HepG2 (cell line): ENCODE measurements around the gene RRAS. TPM values are rescaled to one million over a fixed set of nuclear protein-coding genes. Genes with fewer than 3 reads are reported as not detected.
A peak's percentile ranks its signal among the peaks of the same experiment; 100 is the strongest.

Source experiments
- ATAC-seq: fragments of 200-7000 bp; cut with Tn5 transposase; 3 replicates; pipeline ENCODE4 v1.9.1; 2020; ENCODE audit warnings: mild to moderate bottlenecking, moderate library complexity
- BruUV-seq: library from RNA; stranded (reverse); fragments of 400-500 nt; replicated peaks from 2 replicates; lab custom pipeline; 2021; lab: Mats Ljungman, UMichigan
- CTCF ChIA-PET: fragments of 300-600 bp; formaldehyde crosslinking; extraction: SDS; loops from one replicate; lab custom pipeline; 2021; ENCODE audit warnings: low total read pairs, inconsistent platforms, low intra/inter-chr PET ratio; lab: Yijun Ruan, JAX
- POLR2A ChIA-PET: fragments of 350-600 bp; sonication (Branson Sonifier 250); formaldehyde crosslinking; loops from one replicate; lab custom pipeline; 2020; ENCODE audit warnings: antibody characterized with exemption, inconsistent platforms; lab: Yijun Ruan, JAX
- DNase-seq: peaks from one replicate; pipeline ENCODE4 v3.0.0-alpha.2; 2015; ENCODE audit warnings: low spot score
- FAIRE-seq: peaks from 3 replicates; lab custom pipeline; 2011; peaks lifted over from hg19 to GRCh38; lab: Jason Lieb, UNC
- H2AFZ ChIP-seq: one replicate; pipeline ENCODE4 v1.6.1; 2011; ENCODE audit warnings: low read length, inconsistent platforms
- H3K27ac ChIP-seq: fragments of 300-600 bp; 3 replicates; pipeline ENCODE4 v1.8.0; 2011; ENCODE audit warnings: mixed run types, mild to moderate bottlenecking, mixed read lengths, low read length, inconsistent platforms; ENCODE audit not compliant: insufficient read depth; ENCODE audit errors: extremely low read length
- H3K27me3 ChIP-seq, 2 experiments: fragments of 200-600 bp in 1 of 2; 2 replicates in 1 of 2; 3 replicates in 1 of 2; pipeline versions ENCODE4 v1.6.0 to v1.8.0; 2011; ENCODE audit warnings: low read length in 2 of 2, mild to moderate bottlenecking in 2 of 2, moderate library complexity in 2 of 2, inconsistent platforms in 1 of 2; ENCODE audit not compliant: insufficient read depth in 2 of 2, control insufficient read depth in 1 of 2
- H3K36me3 ChIP-seq, 2 experiments: fragments of 200-600 bp in 1 of 2; replicated peaks in 1 of 2; 2 replicates in 1 of 2; 3 replicates in 1 of 2; pipeline versions ENCODE4 v1.5.1 to v1.8.0; 2011; ENCODE audit warnings: low read length in 2 of 2, inconsistent platforms in 1 of 2; ENCODE audit not compliant: insufficient read depth in 2 of 2, control insufficient read depth in 1 of 2
- H3K4me1 ChIP-seq: 2 replicates; pipeline ENCODE4 v1.5.1; 2012; ENCODE audit warnings: low read length, inconsistent platforms; ENCODE audit not compliant: insufficient read depth
- H3K4me2 ChIP-seq: 2 replicates; pipeline ENCODE4 v1.6.0; 2011; ENCODE audit warnings: low read depth, low read length, inconsistent platforms
- H3K4me3 ChIP-seq, 3 experiments: fragments of 200-600 bp in 1 of 3; sonication (generic), shearing (Covaris generic) in 1 of 3; replicated peaks in 1 of 3; 2 replicates each; pipeline ENCODE4 v1.5.1; 2011 to 2016; ENCODE audit warnings: low read length in 3 of 3, inconsistent platforms in 2 of 3, low read depth in 2 of 3, mild to moderate bottlenecking in 2 of 3, control low read depth in 1 of 3, mixed read lengths in 1 of 3; ENCODE audit not compliant: insufficient read depth in 1 of 3
- H3K79me2 ChIP-seq: one replicate; pipeline ENCODE4 v1.6.1; 2011; ENCODE audit warnings: low read length, inconsistent platforms; ENCODE audit not compliant: insufficient read depth
- H3K9ac ChIP-seq: 2 replicates; pipeline ENCODE4 v1.6.0; 2011; ENCODE audit warnings: mild to moderate bottlenecking, low read depth, low read length, inconsistent platforms; ENCODE audit not compliant: insufficient read depth
- H3K9me3 ChIP-seq: 2 replicates; pipeline ENCODE4 v1.5.1; 2012; ENCODE audit warnings: mild to moderate bottlenecking, low read length
- H4K20me1 ChIP-seq: 2 replicates; pipeline ENCODE4 v1.6.0; 2011; ENCODE audit warnings: inconsistent platforms, mild to moderate bottlenecking, low read length, moderate library complexity; ENCODE audit not compliant: insufficient read depth
- ATF5 ChIP-seq: sonication (generic); formaldehyde crosslinking; IDR thresholded peaks from 2 replicates; pipeline ENCODE4 v1.4.0; 2020; ENCODE audit warnings: mild to moderate bottlenecking, low read depth, missing genetic modification reagents
- ETS1 ChIP-seq: sonication (generic); formaldehyde crosslinking; IDR thresholded peaks from 2 replicates; pipeline ENCODE4 v1.4.0; 2020; ENCODE audit warnings: missing genetic modification reagents
- FOXJ3 ChIP-seq: sonication (generic); formaldehyde crosslinking; IDR thresholded peaks from 2 replicates; pipeline ENCODE4 v1.4.0; 2020; ENCODE audit warnings: missing genetic modification reagents, mild to moderate bottlenecking, borderline replicate concordance
- HMGA1 ChIP-seq: sonication (generic); formaldehyde crosslinking; conservative IDR thresholded peaks from 2 replicates; pipeline ENCODE4 v1.4.0; 2020; ENCODE audit warnings: missing genetic modification reagents
- HOXD1 ChIP-seq: sonication (generic); formaldehyde crosslinking; IDR thresholded peaks from 2 replicates; pipeline ENCODE4 v1.5.0; 2020; ENCODE audit warnings: missing genetic modification reagents
- MYC ChIP-seq: sonication (generic); formaldehyde crosslinking; IDR thresholded peaks from 2 replicates; pipeline ENCODE4 v1.9.0; 2021; ENCODE audit warnings: missing genetic modification reagents, borderline replicate concordance
- PHB2 ChIP-seq: fragments of 450-650 bp; IDR thresholded peaks from 2 replicates; pipeline ENCODE4 v1.6.1; 2018; ENCODE audit not compliant: partially characterized antibody
- PHF20 ChIP-seq: sonication (generic); formaldehyde crosslinking; IDR thresholded peaks from 2 replicates; pipeline ENCODE4 v1.5.0; 2020; ENCODE audit warnings: mild to moderate bottlenecking, missing genetic modification reagents
- POLR2AphosphoS5 ChIP-seq: IDR thresholded peaks from 2 replicates; pipeline ENCODE4 v1.6.1; 2012; ENCODE audit warnings: low read depth, low read length
- SRY ChIP-seq: sonication (generic); formaldehyde crosslinking; IDR thresholded peaks from 2 replicates; pipeline ENCODE4 v1.8.0; 2022; ENCODE audit warnings: mild to moderate bottlenecking, missing genetic modification reagents
- ZNF460 ChIP-seq: sonication (generic); formaldehyde crosslinking; IDR thresholded peaks from 2 replicates; pipeline ENCODE4 v1.5.1; 2020; ENCODE audit warnings: missing genetic modification reagents, mild to moderate bottlenecking, borderline replicate concordance
- ZNF496 ChIP-seq: sonication (generic); formaldehyde crosslinking; IDR thresholded peaks from 2 replicates; pipeline ENCODE4 v1.8.1; 2023; ENCODE audit warnings: mild to moderate bottlenecking, moderate library complexity, missing genetic modification reagents; ENCODE audit not compliant: insufficient replicate concordance
- ZNF550 ChIP-seq: sonication (generic); formaldehyde crosslinking; IDR thresholded peaks from 2 replicates; pipeline ENCODE4 v1.4.0; 2020; ENCODE audit warnings: mild to moderate bottlenecking, missing genetic modification reagents, borderline replicate concordance
- ZNF629 ChIP-seq: sonication (generic); formaldehyde crosslinking; conservative IDR thresholded peaks from 2 replicates; pipeline ENCODE4 v1.5.0; 2020; ENCODE audit warnings: missing genetic modification reagents
- whole genome bisulfite sequencing: methylation state at CpG from one replicate; pipeline ENCODE4 v1.1.6; 2017; ENCODE audit warnings: low lambda C conversion rate; 5-methylcytosine and 5-hydroxymethylcytosine counted together
- in situ Hi-C: cut with HindIII; loops from 2 replicates; pipeline ENCODE4 v1.10.0; 2017; ENCODE audit warnings: low pct_unique_long_range_greater_than_20kb; ENCODE audit not compliant: extremely low pct_ligation_motif_present
- intact Hi-C: fragments of 100-400 bp; cut with micrococcal nuclease; formaldehyde crosslinking; loops from one replicate; pipeline ENCODE4 v1.10.0; 2022; ENCODE audit not compliant: unreplicated experiment
- polyA plus RNA-seq, 8 experiments: library from polyadenylated mRNA; depleted of rRNA in 3 of 8; stranded (reverse) in 7 of 8; unstranded in 1 of 8; fragments of >200 nt; fragmentation: Illumina TruSeq in 4 of 8; extraction: Trizol in 4 of 8; gene quantifications; 2 replicates each; pipeline versions ENCODE4 v1.2.1 to v1.2.3, GENCODE V29; 2011 to 2016; ENCODE audit warnings: low read depth in 4 of 8, missing spikeins in 1 of 8, mixed read lengths in 1 of 8; ENCODE audit not compliant: insufficient read depth in 1 of 8
- total RNA-seq, 5 experiments: library from RNA; depleted of rRNA; stranded (reverse); fragments of >200 nt; fragmentation: Illumina TruSeq; extraction: Trizol; gene quantifications; 2 replicates each; pipeline ENCODE4 v1.2.3, GENCODE V29; 2016; ENCODE audit warnings: low read depth in 1 of 5
- TF ChIP-seq, protein P1 (sequence below): sonication (generic); formaldehyde crosslinking; IDR thresholded peaks from 2 replicates; pipeline ENCODE4 v1.8.1; 2023; ENCODE audit warnings: mild to moderate bottlenecking, missing genetic modification reagents

Gene RRAS
- total and polyA plus RNA-seq, 2 of the 13 experiments (the other 11 are each of a cell fraction or from before 2014, with no cell fraction given) = 1.5 to 12.0 TPM

- TF ChIP-seq HOXD1 (no peak), PHB2 (no peak)
Measured at GRCh38 chr19:49631014-49631588, 8.8 kb downstream of the RRAS start (continued).

GRCh38 chr19:49629659-49630058 is 10.3 kb downstream of the RRAS start:
- POLR2A ChIA-PET = no interaction called here
- H3K4me2 ChIP-seq = no peak overlapping the region
- no peak for DNase-seq
- WGBS = 96% methylated on average over 9 of the region's 9 CpGs
- no peak overlapping the region for H3K9ac ChIP-seq
- no peaks in the 10 kb centered on the region for H3K27me3 ChIP-seq
- no peaks in the 10 kb centered on the region for H3K9me3 ChIP-seq
- H3K79me2 ChIP-seq = no peaks in the 10 kb centered on the region
- TF ChIP-seq ZNF460 (CRISPR knock-in tag) (no peak), SRY (CRISPR knock-in tag) (no peak), PHF20 (CRISPR knock-in tag) (no peak), ZNF629 (CRISPR knock-in tag) (0 out of 2 replicates have a peak, but pooled peaks have one; percentile 17), ZNF550 (no peak), POLR2AphosphoS5 (0 out of 2 replicates have a peak, but pooled peaks have one; percentile 31)
- TF ChIP-seq, all 625 proteins: peak for 2
- in situ Hi-C loops = no loop called here
- Histone ChIP-seq H2AFZ (no peak overlapping the region), H3K4me3 (no peak overlapping the region), H3K4me1 (peaks cover 10% of the 10 kb centered on the region; the same call in 1 of the 2 replicates), H3K27ac (no peak overlapping the region), H4K20me1 (no peaks in the 10 kb centered on the region), H3K36me3 (peaks cover 4 to 13% of the 10 kb centered on the region in 2 experiments; a peak in 3 of 5 replicates)
- intact Hi-C loops = no loop called here
- CTCF ChIA-PET = no interaction called here
- FAIRE-seq (no peak), ATAC-seq (no peak)
- BruUV-seq = no TSS peak

GRCh38 chr19:49626226-49626625 is 13.7 kb downstream of the RRAS start:
- CTCF ChIA-PET = no interaction called here
- FAIRE-seq = no peak
- BruUV-seq = no TSS peak
- no peak for DNase-seq
- 95% methylated on average over 11 of the region's 11 CpGs for WGBS
- Histone ChIP-seq H3K4me3 (no peak overlapping the region), H3K9me3 (no peaks in the 10 kb centered on the region), H3K9ac (no peak overlapping the region), H2AFZ (no peak overlapping the region), H3K27ac (no peak overlapping the region), H3K27me3 (no peaks in the 10 kb centered on the region), H3K4me2 (no peak overlapping the region), H4K20me1 (no peaks in the 10 kb centered on the region), H3K79me2 (no peaks in the 10 kb centered on the region), H3K4me1 (no peaks in the 10 kb centered on the region), H3K36me3 (peaks cover 9 to 23% of the 10 kb centered on the region in 2 experiments; a peak in 3 of 5 replicates)
- in situ Hi-C loops (no loop called here), intact Hi-C loops (no loop called here)
- ATAC-seq = no peak
- POLR2A ChIA-PET = no interaction called here
- no peak for TF ChIP-seq FOXJ3 (CRISPR knock-in tag)
- TF ChIP-seq HMGA1 (CRISPR knock-in tag) = no peak
- TF ChIP-seq ATF5 (CRISPR knock-in tag) = no peak
- TF ChIP-seq MYC (CRISPR knock-in tag) = no peak
- TF ChIP-seq, protein P1, sequence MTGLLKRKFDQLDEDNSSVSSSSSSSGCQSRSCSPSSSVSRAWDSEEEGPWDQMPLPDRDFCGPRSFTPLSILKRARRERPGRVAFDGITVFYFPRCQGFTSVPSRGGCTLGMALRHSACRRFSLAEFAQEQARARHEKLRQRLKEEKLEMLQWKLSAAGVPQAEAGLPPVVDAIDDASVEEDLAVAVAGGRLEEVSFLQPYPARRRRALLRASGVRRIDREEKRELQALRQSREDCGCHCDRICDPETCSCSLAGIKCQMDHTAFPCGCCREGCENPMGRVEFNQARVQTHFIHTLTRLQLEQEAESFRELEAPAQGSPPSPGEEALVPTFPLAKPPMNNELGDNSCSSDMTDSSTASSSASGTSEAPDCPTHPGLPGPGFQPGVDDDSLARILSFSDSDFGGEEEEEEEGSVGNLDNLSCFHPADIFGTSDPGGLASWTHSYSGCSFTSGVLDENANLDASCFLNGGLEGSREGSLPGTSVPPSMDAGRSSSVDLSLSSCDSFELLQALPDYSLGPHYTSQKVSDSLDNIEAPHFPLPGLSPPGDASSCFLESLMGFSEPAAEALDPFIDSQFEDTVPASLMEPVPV (CRISPR knock-in tag) = no peak
- TF ChIP-seq ZNF496 (CRISPR knock-in tag) = no peak
- TF ChIP-seq ETS1 (CRISPR knock-in tag) = no peak
